NCI-H82 (cell line): ENCODE data around the gene NTM.
"Not testable (repeated sequence)": the region's sequence is repeated elsewhere in the genome, so short reads cannot be mapped to it uniquely, and the experiment has no call there.

Experiments
- DNase-seq: peaks from one replicate; lab custom pipeline; 2025; lab: John Stamatoyannopoulos, UW

NTM gene

GRCh38 chr11:132047167-132047566 lies 676.8 kb downstream of the NTM start:
- no peak for DNase-seq

DNA sequence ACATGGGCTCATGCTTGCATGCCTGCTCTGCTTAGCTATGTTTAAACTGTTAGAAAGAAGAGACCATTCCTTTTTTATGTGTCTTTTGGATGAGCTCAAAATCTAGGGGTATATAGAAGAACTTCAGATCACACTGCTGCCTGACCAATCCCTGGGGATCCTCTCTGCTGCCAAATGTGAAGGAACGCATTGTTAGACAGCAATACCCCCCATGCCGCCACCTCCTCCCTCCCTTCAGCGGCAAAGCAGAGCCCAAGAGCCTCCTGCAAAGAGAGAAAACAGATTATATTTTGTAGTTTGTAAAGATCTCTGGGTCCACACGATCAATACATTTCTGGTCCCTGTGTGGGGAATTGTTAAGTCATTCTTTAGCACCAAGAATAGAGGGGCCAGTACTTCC lies 677.6 kb downstream of the NTM start:
- no peak for DNase-seq

DNA sequence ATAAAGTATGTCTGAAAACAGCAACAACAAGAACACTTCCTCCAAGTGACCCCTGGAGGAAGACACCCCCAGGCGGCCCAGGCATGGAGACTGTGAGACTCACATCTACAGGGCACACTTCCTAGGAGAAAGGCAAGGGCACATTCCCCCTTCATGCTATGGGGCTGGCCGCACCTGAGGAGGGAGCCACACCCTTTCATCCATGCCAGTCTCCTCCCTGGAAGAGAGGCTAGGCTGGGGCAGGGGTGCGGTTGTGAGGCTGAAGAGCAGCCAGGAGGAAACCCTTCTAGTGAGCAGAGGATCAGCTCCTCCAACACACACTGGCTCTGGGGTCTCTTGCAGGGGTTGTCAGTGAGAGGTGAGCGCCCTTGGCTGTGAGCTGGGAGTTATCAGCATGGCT lies 678.8 kb downstream of the NTM start:
- DNase-seq, result no peak

DNA sequence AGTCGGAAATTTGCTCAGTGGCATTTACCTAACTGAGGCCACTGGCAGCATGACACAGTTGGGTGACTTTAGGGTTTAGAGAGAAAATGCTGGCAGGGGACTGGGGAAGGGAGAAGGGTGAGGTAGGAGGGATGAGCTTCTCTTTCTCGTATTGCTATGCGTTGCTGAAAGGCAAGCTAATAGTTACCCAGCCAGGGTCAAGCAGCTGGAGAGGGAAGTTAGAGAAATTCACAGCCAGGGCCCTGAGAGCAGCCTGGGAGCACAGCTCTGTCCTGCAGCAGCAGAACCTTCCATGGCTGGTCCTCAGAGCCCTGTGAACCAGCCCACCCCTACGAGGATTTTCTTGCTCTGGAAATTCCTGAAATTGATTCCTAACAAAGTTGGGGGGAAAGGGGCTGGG lies 679.6 kb downstream of the NTM start:
- no peak for DNase-seq

- no peak for DNase-seq
Observed at GRCh38 chr11:132050577-132051165, 680.3 kb downstream of the NTM start.

GRCh38 chr11:132051704-132052103 lies 681.3 kb downstream of the NTM start:
- DNase-seq, result no peak

DNA sequence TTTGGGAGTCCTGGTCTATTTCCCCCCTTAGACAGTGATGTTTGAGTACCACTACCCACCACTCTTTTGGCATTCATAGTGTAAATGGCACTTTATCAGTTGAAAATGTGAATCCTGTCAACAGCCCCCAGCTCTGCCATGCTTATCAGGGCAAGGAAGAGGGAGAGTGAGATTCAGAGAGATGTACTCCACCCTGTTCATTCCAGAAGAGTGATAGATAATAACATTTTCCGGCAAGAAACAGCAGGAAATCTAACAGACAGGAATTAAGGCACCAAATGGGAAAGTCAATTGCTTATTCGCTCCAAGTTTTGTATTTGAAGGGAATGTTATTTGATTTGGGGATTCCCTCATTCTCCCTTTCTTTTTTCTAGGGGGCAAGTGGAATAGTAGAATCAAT lies 681.9 kb downstream of the NTM start:
- DNase-seq, result no peak

- DNase-seq, result no peak
Observed at GRCh38 chr11:132052904-132053303, 682.5 kb downstream of the NTM start.

DNA sequence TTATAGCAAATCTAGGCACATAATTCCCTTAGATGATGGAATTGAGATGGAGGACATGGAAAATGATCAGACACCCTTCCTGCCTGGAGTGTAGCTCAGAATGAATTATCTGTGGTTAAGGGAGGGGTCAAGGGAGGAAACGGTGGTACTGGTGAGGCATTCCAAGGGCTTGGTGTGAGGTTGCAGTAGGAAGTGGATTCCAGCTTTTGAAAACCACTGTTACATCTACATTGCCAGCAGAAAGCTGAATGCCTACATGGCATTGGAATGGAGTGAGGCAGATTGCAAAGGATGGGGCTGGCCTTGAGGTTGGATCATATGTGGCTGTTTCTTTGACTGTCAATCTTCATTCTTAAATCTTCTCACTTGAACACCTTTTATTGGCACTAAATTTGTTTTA lies 684.4 kb downstream of the NTM start:
- DNase-seq, result no peak

DNA sequence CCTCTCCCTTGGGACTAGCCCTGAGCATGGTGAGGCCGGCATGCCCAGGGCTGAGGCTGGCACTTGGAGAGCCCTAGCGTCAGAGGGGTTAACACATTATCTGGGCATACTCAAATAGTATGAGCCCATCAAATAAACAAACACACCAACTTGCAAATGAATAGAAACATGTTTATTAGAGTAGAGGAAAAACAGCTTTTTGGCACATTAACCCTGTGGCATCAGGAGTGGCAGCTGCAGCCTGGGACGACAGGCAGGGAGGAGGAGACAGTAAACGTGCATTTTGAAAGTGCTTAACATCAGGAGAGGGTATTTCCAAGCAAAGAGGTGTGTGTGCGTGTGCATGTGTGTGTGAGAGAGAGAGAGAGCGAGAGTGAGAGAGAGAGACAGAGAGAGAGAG lies 684.9 kb downstream of the NTM start:
- DNase-seq, result no peak

GRCh38 chr11:132056689-132057088 lies 686.3 kb downstream of the NTM start:
- DNase-seq, result no peak

DNA sequence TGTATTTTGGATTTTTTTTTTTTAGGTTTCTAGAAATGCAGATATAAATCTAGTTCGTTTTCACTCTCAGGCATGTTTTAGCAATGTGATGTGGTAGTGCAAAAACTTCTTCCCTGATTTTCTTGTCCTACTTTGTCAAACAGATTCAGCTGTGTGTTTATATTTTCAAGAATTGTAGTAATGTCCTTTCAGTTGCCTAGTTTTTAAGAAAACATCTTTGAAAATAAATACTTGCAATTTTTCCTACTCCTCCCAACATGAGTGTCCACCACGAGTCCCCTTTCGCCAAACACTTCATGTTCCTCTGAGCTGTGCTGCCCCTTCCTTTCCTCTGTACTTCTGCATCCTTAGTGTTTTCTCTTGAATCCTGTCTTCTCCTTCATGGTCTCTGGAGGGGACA lies 686.9 kb downstream of the NTM start:
- no peak for DNase-seq

DNA sequence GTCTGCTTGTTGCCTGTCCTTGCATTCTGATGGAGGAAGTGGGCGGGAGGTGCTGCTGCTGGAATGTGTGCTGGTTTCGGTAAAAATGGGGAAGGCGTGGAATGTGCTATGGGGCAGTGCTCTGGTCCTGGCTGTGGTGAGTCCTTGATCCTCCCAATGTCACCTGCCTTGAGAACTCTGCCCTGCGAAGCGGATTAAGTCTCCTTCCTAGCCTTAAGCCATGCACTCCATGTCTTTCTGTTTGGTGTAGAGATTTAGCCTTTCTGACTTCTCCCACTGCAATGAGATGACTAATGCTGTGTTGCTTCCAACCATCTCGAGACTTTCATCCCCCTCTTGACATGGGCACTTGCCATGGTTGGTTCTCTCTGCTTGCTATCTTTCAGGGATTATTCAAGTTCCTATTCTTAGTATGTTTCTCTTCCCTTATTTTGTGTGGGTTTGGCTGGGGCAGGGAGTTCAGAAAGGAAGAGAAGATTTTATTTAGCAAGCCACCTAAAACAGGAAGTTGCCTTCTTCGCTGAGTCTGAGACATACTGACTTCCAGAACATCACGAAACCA lies 687.9 kb downstream of the NTM start:
- peak; percentile 24 for DNase-seq

- DNase-seq, result no peak
Observed at GRCh38 chr11:132060567-132060966, 690.2 kb downstream of the NTM start.

DNA sequence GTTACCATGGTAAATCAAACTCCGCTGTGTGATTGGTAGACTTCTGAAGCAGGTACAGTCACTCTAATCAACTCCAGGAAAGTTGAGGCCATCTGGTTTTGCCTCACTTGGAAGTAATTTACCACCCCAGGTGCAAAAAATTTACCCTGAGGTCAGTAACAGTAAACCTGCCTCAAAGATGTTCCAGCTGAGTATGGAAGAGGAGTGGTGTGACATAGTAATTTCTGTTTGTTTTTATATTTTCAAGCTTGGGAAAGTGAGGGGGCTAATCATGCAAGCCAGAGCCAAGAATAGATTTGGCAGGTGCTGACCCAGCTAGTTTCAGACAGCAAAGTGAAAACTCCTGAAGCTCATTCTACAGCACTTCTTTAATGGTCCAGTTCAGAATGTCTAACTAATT lies 691.6 kb downstream of the NTM start:
- DNase-seq, result no peak

- DNase-seq, result no peak
Observed at GRCh38 chr11:132062541-132062940, 692.1 kb downstream of the NTM start.

- no peak for DNase-seq
Observed at GRCh38 chr11:132064987-132065620, 694.7 kb downstream of the NTM start.

- no peak for DNase-seq
Observed at GRCh38 chr11:132068556-132068955, 698.1 kb downstream of the NTM start.

- DNase-seq, result not testable (repeated sequence)
Observed at GRCh38 chr11:132069593-132069992, 699.2 kb downstream of the NTM start.

DNA sequence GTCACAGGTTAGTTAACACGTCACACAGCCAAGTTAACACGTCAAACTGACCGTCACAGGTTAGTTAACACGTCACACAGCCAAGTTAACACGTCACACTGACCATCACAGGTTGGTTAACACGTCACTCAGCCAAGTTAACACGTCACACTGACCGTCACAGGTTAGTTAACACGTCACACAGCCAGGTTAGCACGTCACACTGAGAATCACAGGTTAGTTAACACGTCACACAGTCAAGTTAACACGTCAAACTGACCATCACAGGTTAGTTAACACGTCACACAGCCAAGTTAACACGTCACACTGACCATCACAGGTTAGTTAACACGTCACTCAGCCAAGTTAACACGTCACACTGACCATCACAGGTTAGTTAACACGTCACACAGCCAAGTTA lies 700.5 kb downstream of the NTM start:
- DNase-seq, result not testable (repeated sequence)

DNA sequence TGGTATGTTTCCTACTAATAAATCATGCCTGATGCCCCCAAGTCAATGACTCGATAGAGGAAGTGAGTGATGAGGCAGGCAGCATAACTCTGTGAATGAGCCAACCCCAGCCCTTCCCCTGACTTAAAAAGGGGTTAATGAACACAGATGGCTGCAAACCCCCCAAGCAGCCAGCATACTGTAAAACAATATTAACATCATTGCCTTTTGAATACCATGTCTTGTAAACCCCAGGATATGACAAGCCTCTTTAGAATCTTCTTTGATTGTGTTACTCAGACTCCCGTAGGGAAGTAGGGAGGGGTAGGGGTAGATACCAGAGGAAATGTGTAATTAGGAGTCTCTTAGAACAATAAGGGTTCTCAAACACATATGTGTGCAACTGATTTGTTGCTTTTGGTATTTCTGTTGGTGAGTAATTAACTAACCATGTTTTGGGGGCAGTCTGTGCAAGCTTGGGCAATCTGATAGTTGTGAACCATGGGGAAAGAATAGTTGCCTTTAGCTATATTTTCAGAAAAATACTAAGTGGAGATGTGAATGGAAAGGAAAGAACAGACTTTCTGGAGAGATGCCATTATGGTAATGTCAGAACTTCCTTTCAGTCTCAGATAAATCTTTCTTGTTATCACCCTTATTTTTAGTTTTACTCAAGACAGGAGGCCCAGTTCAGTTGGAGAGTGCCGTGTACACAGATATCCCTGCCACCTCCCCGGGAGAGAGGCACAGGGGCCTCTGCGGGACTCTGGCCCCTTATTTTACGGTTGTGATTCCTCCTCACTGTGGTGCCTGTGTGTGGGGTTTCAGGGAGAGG lies 701.8 kb downstream of the NTM start:
- no peak for DNase-seq

DNA sequence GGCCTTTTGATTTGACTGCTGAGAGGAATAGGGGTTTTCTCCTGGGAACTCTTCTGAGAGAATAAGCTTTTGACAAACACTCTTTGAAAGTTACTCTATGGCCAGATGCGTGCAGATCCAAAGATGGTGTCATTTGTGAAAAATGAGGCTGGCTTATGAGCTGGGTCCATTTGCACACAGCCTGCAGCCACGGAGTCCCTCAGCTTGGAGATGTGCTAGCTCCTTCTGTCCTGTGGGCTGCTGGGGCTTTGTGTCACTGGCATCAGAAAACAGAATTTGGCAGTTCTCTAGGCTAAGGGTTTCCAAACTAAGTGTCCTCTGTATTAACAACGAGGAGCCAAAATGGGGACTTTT lies 702.4 kb downstream of the NTM start:
- DNase-seq, result no peak

DNA sequence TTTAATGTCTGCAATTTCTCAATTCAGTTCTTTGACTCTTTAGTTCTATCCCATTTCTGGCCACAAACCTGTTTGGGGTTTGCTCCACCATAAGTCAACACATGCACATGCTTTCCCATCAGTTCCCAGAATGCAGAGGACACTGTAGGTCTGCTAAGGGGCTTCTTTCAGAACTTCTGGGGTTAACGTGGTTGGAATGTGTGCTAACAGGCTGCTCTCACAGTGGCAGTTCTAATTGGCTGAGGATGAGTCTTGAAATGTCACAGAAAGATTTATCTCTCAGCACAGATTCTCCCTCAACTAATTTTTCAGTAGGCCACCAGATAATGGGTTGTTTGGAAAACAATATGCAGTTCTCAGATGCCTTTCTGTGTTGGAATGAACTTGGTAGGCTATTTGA lies 703.4 kb downstream of the NTM start:
- no peak for DNase-seq
